ENCODE measurements around the gene OTOF.

Gene OTOF

DNA sequence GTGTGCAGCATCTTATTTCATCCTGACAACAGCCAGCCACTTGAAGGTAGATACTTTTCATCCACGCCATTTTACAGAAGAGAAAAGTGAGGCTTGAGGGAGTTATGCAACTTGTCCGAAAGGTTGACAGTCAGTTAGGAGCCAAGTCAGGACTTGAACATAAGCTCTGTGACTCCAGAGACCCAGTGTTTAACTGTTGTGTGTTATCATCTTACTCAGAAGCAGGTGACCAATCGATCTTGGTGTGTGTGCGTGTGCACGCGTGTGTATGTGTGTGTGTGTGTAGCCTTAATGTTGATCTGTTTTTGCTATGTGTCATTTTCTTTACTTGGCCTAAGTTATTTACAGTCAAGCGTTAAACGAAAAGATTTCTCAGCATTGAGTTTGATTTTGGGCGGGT is 54.2 kb downstream of the OTOF start:
- H3K27ac ChIP-seq: no peak overlapping the region
- no peak for TF ChIP-seq CTCF (conservative IDR thresholded peaks at IDR 0.05)

DNA sequence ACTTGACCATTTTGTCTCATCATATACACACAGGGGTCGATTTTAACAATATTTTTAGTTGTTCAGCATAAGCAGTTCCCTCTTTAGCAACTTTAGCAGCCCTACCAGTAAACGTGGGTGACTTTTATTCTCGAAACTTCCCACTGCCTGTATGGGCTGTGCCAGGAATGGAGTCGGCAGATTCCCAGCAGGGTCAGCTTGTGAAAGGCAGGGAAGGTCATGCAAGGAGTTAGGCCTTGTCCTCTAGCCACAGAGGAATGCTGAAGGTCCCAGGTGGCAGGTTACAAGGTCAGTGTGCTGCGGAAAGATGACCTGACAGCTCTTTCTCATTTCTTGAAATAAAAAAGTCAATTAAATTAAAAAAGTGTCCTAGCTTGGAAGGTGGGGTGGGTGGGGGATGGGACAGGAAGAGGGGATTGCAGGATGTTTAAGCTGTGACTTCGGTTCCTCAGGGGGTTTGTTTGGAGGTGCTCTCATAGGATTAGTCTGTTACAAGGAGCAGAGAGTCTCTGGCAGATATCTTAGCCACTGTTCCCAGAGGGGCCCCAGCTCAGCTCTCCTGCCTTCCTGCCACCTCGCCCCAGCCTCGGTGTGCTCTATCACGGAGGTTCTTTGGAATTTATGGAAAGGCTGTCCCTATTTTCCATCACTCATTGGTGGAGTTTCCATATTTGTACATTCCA is 54.8 kb downstream of the OTOF start:
- TF ChIP-seq CTCF (conservative IDR thresholded peaks at IDR 0.05): no peak

DNA sequence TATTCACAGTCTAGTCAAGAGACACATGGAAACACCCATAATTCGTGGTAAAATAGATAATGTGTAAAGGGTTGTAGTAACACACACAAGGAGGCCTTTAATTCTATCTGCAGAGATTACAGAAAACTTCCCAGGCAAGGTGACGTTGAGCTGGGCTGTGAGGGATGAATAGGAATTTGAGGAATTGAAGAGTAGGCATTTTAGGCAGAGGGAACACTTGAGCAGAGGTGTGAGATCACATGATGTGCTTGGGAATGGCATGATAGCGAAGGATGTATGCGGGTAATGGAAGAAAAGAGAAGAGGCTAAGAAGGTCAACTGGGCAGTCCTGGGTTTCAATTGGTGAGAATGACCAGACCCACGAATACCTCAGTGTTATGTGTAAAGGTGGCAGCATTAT is 56.0 kb downstream of the OTOF start:
- TF ChIP-seq CTCF (conservative IDR thresholded peaks at IDR 0.05): no peak
- no peak overlapping the region for H3K27ac ChIP-seq

More for the DNA sequence above, 54.8 kb downstream of the OTOF start:
- no peak overlapping the region for H3K27ac ChIP-seq

GRCh38 chr2:26414311-26414710 is 63.6 kb downstream of the OTOF start:
- no peak for TF ChIP-seq CTCF (conservative IDR thresholded peaks at IDR 0.05)
- no peak overlapping the region for H3K27ac ChIP-seq

GRCh38 chr2:26412091-26412673 is 65.7 kb downstream of the OTOF start:
- H3K27ac ChIP-seq: no peak overlapping the region
- no peak for TF ChIP-seq CTCF (conservative IDR thresholded peaks at IDR 0.05)

GRCh38 chr2:26411419-26411818 is 66.5 kb downstream of the OTOF start:
- no peak overlapping the region for H3K27ac ChIP-seq
- no peak for TF ChIP-seq CTCF (conservative IDR thresholded peaks at IDR 0.05)

- H3K27ac ChIP-seq: no peak overlapping the region
Observed at GRCh38 chr2:26410764-26411243, 67.1 kb downstream of the OTOF start.

More at GRCh38 chr2:26410764-26411243, 67.1 kb downstream of the OTOF start:
- no peak for TF ChIP-seq CTCF (conservative IDR thresholded peaks at IDR 0.05)
